Measurements from ENCODE around the gene ETV3L. TPM values are rescaled to one million over a fixed set of nuclear protein-coding genes. Genes with fewer than 3 reads are reported as not detected.
"Not testable (repeated sequence)": the region's sequence is repeated elsewhere in the genome, so short reads cannot be mapped to it uniquely, and the experiment has no call there.

The ETV3L gene
- total and polyA plus RNA-seq, 4 experiments from 2014 or later: not detected

DNA sequence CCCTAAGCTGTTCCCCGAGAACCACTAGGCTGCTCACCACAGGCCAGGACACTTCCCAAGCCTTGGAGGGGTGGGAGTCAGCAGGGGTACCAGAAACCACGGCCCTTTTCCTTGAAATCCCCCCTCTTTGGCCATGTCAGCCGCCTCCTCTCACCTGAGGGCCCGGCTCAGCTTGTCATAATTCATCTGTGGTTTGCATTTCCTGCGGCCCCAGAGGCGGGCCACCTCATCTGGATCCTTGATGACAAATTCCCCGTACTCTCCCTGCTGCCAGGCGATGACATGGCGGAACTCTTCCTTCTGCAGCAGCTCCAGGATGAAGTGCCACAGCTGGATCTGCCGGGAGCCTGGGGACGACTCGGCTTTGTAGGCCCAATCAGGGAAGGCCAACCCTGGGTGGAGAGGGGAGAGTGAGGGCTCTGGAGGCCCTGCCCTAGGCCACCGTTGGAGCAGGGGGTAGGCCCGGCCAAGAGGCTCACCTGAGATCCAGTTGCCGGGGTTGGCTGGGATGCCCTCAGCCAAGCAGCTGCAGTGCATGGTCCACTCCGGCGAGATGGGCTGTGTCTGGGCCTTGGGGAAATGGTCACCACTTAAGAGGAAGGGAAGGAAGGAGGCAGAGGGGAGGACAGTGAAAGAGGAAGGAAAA lies 498 bp downstream of the ETV3L start:
- intact Hi-C loops (cut with micrococcal nuclease); H3K27me3 ChIP-seq (ENCODE audit: insufficient read depth, low read length); H3K27ac Mint-ChIP-seq; H3K9me3 Mint-ChIP-seq; H3K27me3 Mint-ChIP-seq; H3K36me3 ChIP-seq (ENCODE audit: insufficient read depth, low read length); H3K9me3 ChIP-seq (ENCODE audit: control insufficient read depth in 1 of 2, low read length in 2 of 2); DNase-seq; H3K4me3 Mint-ChIP-seq; H3K4me1 ChIP-seq (ENCODE audit: insufficient read depth, low read length); POLR2A ChIA-PET (ENCODE audit: partially characterized antibody); H3K36me3 Mint-ChIP-seq; H3K4me1 Mint-ChIP-seq; H3K4me3 ChIP-seq (ENCODE audit: low read length in 2 of 2); H3K27ac ChIP-seq (ENCODE audit: low read depth, low read length): not testable (repeated sequence)
- CTCF ChIA-PET (ENCODE audit: partially characterized antibody): interaction anchor here (1.0 kb wide), 1 partner anchor 57 kb away, joined by 5 read pairs; no protein-coding TSS in a partner anchor

DNA sequence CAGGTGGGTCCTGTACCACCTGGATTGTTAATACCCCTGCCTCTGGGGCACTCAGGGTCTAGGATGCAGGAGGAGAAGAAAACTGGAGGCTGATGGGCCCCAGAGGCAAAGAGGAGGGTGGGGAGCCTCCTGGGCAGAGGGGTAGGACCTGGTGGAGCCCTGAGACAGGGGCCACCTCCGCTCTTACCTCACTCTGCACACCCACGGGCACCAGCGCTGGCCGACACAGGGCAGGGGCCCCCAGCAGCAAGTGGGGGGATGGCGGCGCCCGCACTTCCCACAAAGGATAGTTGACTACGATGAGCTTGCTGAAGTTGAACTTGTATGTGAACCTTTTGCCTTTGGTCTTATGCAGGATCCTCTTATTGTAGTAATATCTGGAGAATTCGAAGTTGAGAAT lies 1.1 kb downstream of the ETV3L start:
- H3K4me3 ChIP-seq (ENCODE audit: low read length in 2 of 2): no peak overlapping the region
- H3K36me3 ChIP-seq (ENCODE audit: insufficient read depth, low read length): no peaks in the 10 kb centered on the region
- no peak overlapping the region for H3K27ac Mint-ChIP-seq
- no peak overlapping the region for H3K4me3 Mint-ChIP-seq
- H3K4me1 Mint-ChIP-seq: peaks cover 0 to 4% (median under 1%) of the 10 kb centered on the region in 4 donors
- peaks cover 0 to 2% (median 0%) of the 10 kb centered on the region in 8 donors for H3K9me3 Mint-ChIP-seq
- ChIA-PET CTCF (ENCODE audit: partially characterized antibody) (interaction anchor here (1.0 kb wide), 1 partner anchor 58 kb away, joined by 5 read pairs; no protein-coding TSS in a partner anchor), POLR2A (ENCODE audit: partially characterized antibody) (no interaction called here)
- no peak for DNase-seq
- intact Hi-C loops (cut with micrococcal nuclease): no loop called here
- no peaks in the 10 kb centered on the region for H3K9me3 ChIP-seq (ENCODE audit: control insufficient read depth in 1 of 2, low read length in 2 of 2)
- peaks cover 0 to 1% of the 10 kb centered on the region in 2 donors for H3K27me3 Mint-ChIP-seq
- H3K27ac ChIP-seq (ENCODE audit: low read depth, low read length): no peak overlapping the region
- H3K36me3 Mint-ChIP-seq: no peaks in the 10 kb centered on the region
- H3K27me3 ChIP-seq (ENCODE audit: insufficient read depth, low read length): no peaks in the 10 kb centered on the region
- H3K4me1 ChIP-seq (ENCODE audit: insufficient read depth, low read length): no peaks in the 10 kb centered on the region

DNA sequence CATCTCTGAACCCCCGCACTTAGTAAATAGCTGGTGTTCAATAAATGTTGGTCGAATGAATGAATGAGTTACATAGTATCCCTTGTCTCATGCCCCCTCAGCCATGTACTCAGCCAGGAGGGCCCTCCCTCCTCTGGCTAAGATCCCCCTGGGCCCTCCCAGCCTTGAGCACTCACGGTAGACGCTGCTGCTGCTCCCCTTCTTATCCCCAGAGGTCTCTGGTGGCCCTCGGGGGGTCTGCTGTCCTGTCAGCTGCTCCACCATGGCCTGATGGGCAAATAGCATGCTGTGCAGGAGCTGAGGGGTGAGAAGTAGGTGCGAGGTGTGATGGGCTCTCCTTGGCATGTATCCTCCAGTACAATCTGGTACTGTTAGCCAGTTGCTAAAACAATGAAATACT lies 1.9 kb downstream of the ETV3L start:
- no peak overlapping the region for H3K27ac ChIP-seq (ENCODE audit: low read depth, low read length)
- no peaks in the 10 kb centered on the region for H3K27me3 ChIP-seq (ENCODE audit: insufficient read depth, low read length)
- POLR2A ChIA-PET (ENCODE audit: partially characterized antibody): no interaction called here
- no peaks in the 10 kb centered on the region for H3K9me3 ChIP-seq (ENCODE audit: control insufficient read depth in 1 of 2, low read length in 2 of 2)
- no peak for DNase-seq
- no peaks in the 10 kb centered on the region for H3K36me3 ChIP-seq (ENCODE audit: insufficient read depth, low read length)
- Mint-ChIP-seq H3K9me3 (peaks cover 0 to 2% (median 0%) of the 10 kb centered on the region in 8 donors), H3K27ac (no peak overlapping the region), H3K4me3 (no peak overlapping the region), H3K27me3 (no peaks in the 10 kb centered on the region), H3K4me1 (peaks cover 0 to 4% (median under 1%) of the 10 kb centered on the region in 4 donors), H3K36me3 (no peaks in the 10 kb centered on the region)
- intact Hi-C loops (cut with micrococcal nuclease): no loop called here
- H3K4me3 ChIP-seq (ENCODE audit: low read length in 2 of 2): no peak overlapping the region
- CTCF ChIA-PET (ENCODE audit: partially characterized antibody): interaction anchor here (1.2 to 5.9 kb wide), 2 partner anchors 13 to 58 kb away, joined by 3 to 37 read pairs; no protein-coding TSS in a partner anchor
- no peaks in the 10 kb centered on the region for H3K4me1 ChIP-seq (ENCODE audit: insufficient read depth, low read length)

DNA sequence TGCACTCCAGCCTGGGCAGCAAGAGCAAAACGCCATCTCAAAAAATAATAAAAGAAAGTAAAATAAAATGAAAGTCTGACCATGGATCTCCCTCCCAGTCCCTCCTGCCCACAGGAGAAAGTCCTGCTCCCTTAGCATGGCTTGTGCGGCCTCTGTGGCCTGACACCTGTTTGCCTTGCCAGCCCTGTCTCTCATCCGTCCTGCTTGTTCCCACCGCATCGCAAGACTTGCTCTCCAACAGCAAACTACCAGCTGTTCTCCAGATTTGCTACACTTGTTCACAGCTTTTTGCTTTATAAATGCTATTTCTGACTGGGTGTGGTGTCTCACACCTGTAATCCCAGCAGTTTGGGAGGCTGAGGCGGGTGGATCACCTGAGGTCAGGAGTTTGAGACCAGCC lies 2.7 kb downstream of the ETV3L start:
- Histone ChIP-seq H3K4me3 (ENCODE audit: low read length in 2 of 2) (no peak overlapping the region), H3K27me3 (ENCODE audit: insufficient read depth, low read length) (no peaks in the 10 kb centered on the region), H3K9me3 (ENCODE audit: control insufficient read depth in 1 of 2, low read length in 2 of 2) (no peaks in the 10 kb centered on the region), H3K36me3 (ENCODE audit: insufficient read depth, low read length) (no peaks in the 10 kb centered on the region), H3K4me1 (ENCODE audit: insufficient read depth, low read length) (no peaks in the 10 kb centered on the region), H3K27ac (ENCODE audit: low read depth, low read length) (no peak overlapping the region)
- Mint-ChIP-seq H3K4me1 (peaks cover 0 to 4% (median under 1%) of the 10 kb centered on the region in 4 donors), H3K27ac (peak overlapping the region in 3 of 7 donors; percentile 25 to 69 (median 48)), H3K9me3 (peaks cover 0 to 2% (median 0%) of the 10 kb centered on the region in 8 donors), H3K4me3 (no peak overlapping the region), H3K36me3 (no peaks in the 10 kb centered on the region), H3K27me3 (no peaks in the 10 kb centered on the region)
- ChIA-PET POLR2A (ENCODE audit: partially characterized antibody) (no interaction called here), CTCF (ENCODE audit: partially characterized antibody) (interaction anchor here (1.2 to 5.9 kb wide), 2 partner anchors 14 to 59 kb away, joined by 3 to 37 read pairs; no protein-coding TSS in a partner anchor)
- intact Hi-C loops (cut with micrococcal nuclease): no loop called here
- no peak for DNase-seq

DNA sequence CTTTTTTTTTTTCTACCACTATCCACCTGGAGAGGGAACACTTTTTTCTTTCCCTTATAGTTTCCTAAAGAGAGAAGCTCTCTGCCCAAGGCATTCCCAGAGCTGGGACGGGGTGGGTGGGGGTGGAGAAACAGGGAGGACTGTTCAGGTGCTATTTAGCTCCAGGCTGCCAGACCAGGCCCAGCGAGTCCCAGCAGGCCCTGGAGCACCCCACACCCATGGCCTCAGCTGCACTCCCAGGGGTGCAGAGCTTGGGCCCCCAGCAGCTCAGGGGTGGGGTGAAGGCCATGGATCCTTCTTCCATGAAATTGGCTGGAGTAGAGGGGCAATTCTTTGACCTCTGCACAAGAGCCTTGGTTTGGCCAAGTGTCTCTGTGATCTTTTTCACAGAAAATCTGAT lies 4.1 kb downstream of the ETV3L start:
- CTCF ChIA-PET (ENCODE audit: partially characterized antibody): interaction anchor here (5.9 kb wide), 1 partner anchor 60 kb away, joined by 37 read pairs; no protein-coding TSS in a partner anchor
- POLR2A ChIA-PET (ENCODE audit: partially characterized antibody): interaction anchor here (1.0 kb wide), 1 partner anchor 38 kb away, joined by 4 read pairs; no protein-coding TSS in a partner anchor
- Histone ChIP-seq H3K27me3 (ENCODE audit: insufficient read depth, low read length) (no peaks in the 10 kb centered on the region), H3K4me3 (ENCODE audit: low read length in 2 of 2) (no peak overlapping the region), H3K9me3 (ENCODE audit: control insufficient read depth in 1 of 2, low read length in 2 of 2) (no peaks in the 10 kb centered on the region), H3K36me3 (ENCODE audit: insufficient read depth, low read length) (no peaks in the 10 kb centered on the region), H3K27ac (ENCODE audit: low read depth, low read length) (no peak overlapping the region), H3K4me1 (ENCODE audit: insufficient read depth, low read length) (peaks cover under 1% of the 10 kb centered on the region)
- no peak overlapping the region for H3K27ac Mint-ChIP-seq
- H3K27me3 Mint-ChIP-seq: no peaks in the 10 kb centered on the region
- no peak for DNase-seq
- H3K4me3 Mint-ChIP-seq: no peak overlapping the region
- peaks cover 0 to 4% (median under 1%) of the 10 kb centered on the region in 4 donors for H3K4me1 Mint-ChIP-seq
- no peaks in the 10 kb centered on the region for H3K36me3 Mint-ChIP-seq
- intact Hi-C loops (cut with micrococcal nuclease): no loop called here
- peaks cover 0 to 2% (median 0%) of the 10 kb centered on the region in 8 donors for H3K9me3 Mint-ChIP-seq

DNA sequence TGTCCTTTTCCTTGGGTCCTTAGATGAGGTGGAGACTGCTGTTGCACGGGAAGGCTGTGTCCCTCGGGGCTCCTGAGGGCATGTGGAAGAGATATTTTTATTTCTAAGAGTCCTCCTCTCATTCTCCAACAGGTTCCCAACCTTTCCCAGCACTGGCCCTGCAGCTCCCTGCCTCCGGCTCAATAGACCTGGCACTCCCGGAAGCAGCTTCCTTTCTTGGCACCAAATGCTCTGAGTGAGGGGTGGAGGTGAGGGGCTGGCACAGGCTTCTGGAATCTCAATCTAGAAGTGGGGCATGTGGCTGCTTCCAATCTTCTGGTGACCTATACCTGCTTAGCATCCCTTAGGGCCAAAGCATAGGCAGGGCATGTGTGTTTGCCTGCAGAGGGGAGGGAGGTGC lies 4.5 kb downstream of the ETV3L start:
- ChIA-PET POLR2A (ENCODE audit: partially characterized antibody) (interaction anchor here (1.0 kb wide), 1 partner anchor 38 kb away, joined by 4 read pairs; no protein-coding TSS in a partner anchor), CTCF (ENCODE audit: partially characterized antibody) (interaction anchor here (5.9 kb wide), 1 partner anchor 61 kb away, joined by 37 read pairs; no protein-coding TSS in a partner anchor)
- Mint-ChIP-seq H3K36me3 (no peaks in the 10 kb centered on the region), H3K27me3 (peaks cover under 1% of the 10 kb centered on the region in 2 donors), H3K4me1 (peaks cover 0 to 5% (median 4%) of the 10 kb centered on the region in 4 donors), H3K27ac (peak overlapping the region in 1 of 7 donors; percentile 36), H3K4me3 (no peak overlapping the region), H3K9me3 (peaks cover 0 to 2% (median 0%) of the 10 kb centered on the region in 8 donors)
- intact Hi-C loops (cut with micrococcal nuclease): no loop called here
- DNase-seq: no peak
- Histone ChIP-seq H3K27ac (ENCODE audit: low read depth, low read length) (no peak overlapping the region), H3K9me3 (ENCODE audit: control insufficient read depth in 1 of 2, low read length in 2 of 2) (no peaks in the 10 kb centered on the region), H3K4me3 (ENCODE audit: low read length in 2 of 2) (no peak overlapping the region), H3K27me3 (ENCODE audit: insufficient read depth, low read length) (no peaks in the 10 kb centered on the region), H3K4me1 (ENCODE audit: insufficient read depth, low read length) (peaks cover 5% of the 10 kb centered on the region), H3K36me3 (ENCODE audit: insufficient read depth, low read length) (no peaks in the 10 kb centered on the region)

DNA sequence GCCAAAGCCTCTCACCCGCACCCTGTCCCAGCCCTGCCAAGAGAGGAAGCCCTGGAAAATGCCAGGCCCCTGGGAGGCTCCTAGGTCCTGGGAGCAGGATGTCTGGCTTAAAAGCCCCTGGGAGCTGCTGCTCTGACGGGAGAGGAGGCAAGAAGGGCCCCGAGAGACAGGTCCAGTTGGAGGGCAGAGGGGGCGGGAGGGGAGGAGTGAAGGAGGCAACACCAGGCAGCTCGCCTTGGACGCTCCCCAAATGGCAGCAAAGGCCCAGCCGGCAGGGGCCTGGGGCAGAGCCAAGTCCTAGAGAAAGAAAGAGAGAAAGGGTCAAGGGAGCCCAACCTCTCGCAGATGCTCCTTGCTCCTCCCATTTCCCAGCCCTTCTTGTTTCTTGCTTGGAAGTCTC lies 6.8 kb downstream of the ETV3L start:
- no peaks in the 10 kb centered on the region for H3K36me3 ChIP-seq (ENCODE audit: insufficient read depth, low read length)
- H3K27me3 ChIP-seq (ENCODE audit: insufficient read depth, low read length): no peaks in the 10 kb centered on the region
- Mint-ChIP-seq H3K27me3 (peaks cover 2% of the 10 kb centered on the region in 2 donors), H3K4me3 (no peak overlapping the region), H3K4me1 (peaks cover 0 to 6% (median 4%) of the 10 kb centered on the region in 4 donors), H3K36me3 (no peaks in the 10 kb centered on the region), H3K9me3 (peaks cover 0 to 2% (median 0%) of the 10 kb centered on the region in 8 donors), H3K27ac (no peak overlapping the region)
- intact Hi-C loops (cut with micrococcal nuclease): no loop called here
- CTCF ChIA-PET (ENCODE audit: partially characterized antibody): interaction anchor here (5.9 kb wide), 1 partner anchor 63 kb away, joined by 37 read pairs; no protein-coding TSS in a partner anchor
- no peak overlapping the region for H3K27ac ChIP-seq (ENCODE audit: low read depth, low read length)
- no peak overlapping the region for H3K4me3 ChIP-seq (ENCODE audit: low read length in 2 of 2)
- POLR2A ChIA-PET (ENCODE audit: partially characterized antibody): no interaction called here
- peaks cover 5% of the 10 kb centered on the region for H3K4me1 ChIP-seq (ENCODE audit: insufficient read depth, low read length)
- H3K9me3 ChIP-seq (ENCODE audit: control insufficient read depth in 1 of 2, low read length in 2 of 2): no peaks in the 10 kb centered on the region
- DNase-seq: no peak
